HG03064 (cell line): Measurements from ENCODE around the gene RGS6.

Experiments
- ATAC-seq: cut with Tn5 transposase; IDR thresholded peaks from one replicate; pipeline ENCODE4 v1.9.1; 2021; ENCODE audit warnings: low read depth; ENCODE audit not compliant: unreplicated experiment

The RGS6 gene

GRCh38 chr14:72613231-72613974 is 681.2 kb downstream of the RGS6 start:
- no peak for ATAC-seq

- ATAC-seq = no peak
Observed at GRCh38 chr14:72613975-72614319, 681.7 kb downstream of the RGS6 start.

GRCh38 chr14:72614365-72614764 is 682.1 kb downstream of the RGS6 start:
- no peak for ATAC-seq

GRCh38 chr14:72614891-72615415 is 682.7 kb downstream of the RGS6 start:
- ATAC-seq = no peak

GRCh38 chr14:72615451-72616121 is 683.4 kb downstream of the RGS6 start:
- ATAC-seq = no peak
